Regular cardiac myocyte (primary cell): ENCODE results near the gene CRISP1. TPM values are rescaled to one million over a fixed set of nuclear protein-coding genes. Genes with fewer than 3 reads are reported as not detected.

ENCODE experiments used
- total RNA-seq: library from RNA; depleted of rRNA; stranded (reverse); fragments of >200 nt; gene quantifications from 2 replicates; pipeline ENCODE4 v1.2.3, GENCODE V29; 2014

The CRISP1 gene, protein sequence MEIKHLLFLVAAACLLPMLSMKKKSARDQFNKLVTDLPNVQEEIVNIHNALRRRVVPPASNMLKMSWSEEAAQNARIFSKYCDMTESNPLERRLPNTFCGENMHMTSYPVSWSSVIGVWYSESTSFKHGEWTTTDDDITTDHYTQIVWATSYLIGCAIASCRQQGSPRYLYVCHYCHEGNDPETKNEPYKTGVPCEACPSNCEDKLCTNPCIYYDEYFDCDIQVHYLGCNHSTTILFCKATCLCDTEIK
- not detected in 2 replicates for total RNA-seq

DNA sequence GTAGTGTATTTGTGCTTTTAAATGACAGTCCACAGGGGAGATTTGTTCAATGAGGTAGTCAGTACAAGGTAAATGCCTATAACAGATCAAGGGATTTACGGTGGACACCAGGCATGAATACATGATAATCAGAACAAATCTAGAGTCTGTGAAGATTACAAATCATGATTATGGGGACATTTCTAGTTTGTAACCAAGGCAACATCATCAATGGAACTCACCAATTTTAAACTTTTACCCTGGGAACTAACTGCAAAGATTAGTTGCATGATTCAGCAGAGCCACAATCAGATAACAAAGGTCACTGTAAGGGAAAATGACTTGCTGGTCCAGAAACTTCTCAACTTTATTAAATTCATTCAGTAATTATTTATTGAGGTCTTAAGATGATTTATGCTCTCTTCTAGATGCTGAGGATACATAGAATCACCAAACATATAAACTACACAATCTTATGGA, at the start of gene CRISP1:
Gene CRISP1, minus strand, starts transcription at position 51 of the 459 bp plus-strand sequence. CDS start 9,135 bp downstream, outside the sequence.

DNA sequence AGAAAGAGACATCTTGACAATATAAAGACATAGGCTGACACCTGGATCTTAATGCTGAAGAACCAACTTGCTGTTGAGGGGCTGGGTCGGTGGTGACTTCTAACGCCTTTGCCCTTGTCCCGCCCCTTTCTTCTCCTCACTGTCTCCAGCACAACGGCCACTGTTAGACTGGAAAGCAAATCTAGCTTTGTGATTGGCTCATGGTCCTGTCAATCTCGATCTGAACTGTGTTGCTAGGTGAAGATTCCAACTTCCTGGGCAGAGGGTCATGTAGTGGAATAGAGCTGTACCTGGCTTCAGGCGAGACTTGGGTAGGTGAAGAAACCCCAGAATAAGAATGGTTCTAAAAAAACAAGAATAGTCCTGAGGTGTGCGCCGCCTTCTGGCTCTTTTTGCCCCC, 79.2 kb downstream of the CRISP1 start, which contains the start of gene PGK2:
Gene PGK2, minus strand, starts transcription at position 110 of the 400 bp plus-strand sequence. Its CDS starts 98 bp downstream, at position 12.

Other genes with a start within 250 kb of the CRISP1 start
- not detected in 2 replicates for gene RHAG, start 229.7 kb downstream of the CRISP1 start, total RNA-seq
- not detected in 2 replicates for gene CRISP2, start 153.0 kb downstream of the CRISP1 start, total RNA-seq
- not detected in 2 replicates for gene CRISP3, start 122.1 kb downstream of the CRISP1 start, total RNA-seq
- gene PGK2, start 79.2 kb downstream of the CRISP1 start, total RNA-seq: not detected in 2 replicates
- not detected in 2 replicates for gene DEFB114, start 97.6 kb upstream of the CRISP1 start, total RNA-seq
- gene DEFB113, start 103.1 kb upstream of the CRISP1 start, total RNA-seq: not detected in 2 replicates
- gene DEFB110, start 155.5 kb upstream of the CRISP1 start, total RNA-seq: not detected in 2 replicates
- gene DEFB112, start 183.4 kb upstream of the CRISP1 start, total RNA-seq: not detected in 2 replicates